ENCODE data around the gene MRPS22.

DNA sequence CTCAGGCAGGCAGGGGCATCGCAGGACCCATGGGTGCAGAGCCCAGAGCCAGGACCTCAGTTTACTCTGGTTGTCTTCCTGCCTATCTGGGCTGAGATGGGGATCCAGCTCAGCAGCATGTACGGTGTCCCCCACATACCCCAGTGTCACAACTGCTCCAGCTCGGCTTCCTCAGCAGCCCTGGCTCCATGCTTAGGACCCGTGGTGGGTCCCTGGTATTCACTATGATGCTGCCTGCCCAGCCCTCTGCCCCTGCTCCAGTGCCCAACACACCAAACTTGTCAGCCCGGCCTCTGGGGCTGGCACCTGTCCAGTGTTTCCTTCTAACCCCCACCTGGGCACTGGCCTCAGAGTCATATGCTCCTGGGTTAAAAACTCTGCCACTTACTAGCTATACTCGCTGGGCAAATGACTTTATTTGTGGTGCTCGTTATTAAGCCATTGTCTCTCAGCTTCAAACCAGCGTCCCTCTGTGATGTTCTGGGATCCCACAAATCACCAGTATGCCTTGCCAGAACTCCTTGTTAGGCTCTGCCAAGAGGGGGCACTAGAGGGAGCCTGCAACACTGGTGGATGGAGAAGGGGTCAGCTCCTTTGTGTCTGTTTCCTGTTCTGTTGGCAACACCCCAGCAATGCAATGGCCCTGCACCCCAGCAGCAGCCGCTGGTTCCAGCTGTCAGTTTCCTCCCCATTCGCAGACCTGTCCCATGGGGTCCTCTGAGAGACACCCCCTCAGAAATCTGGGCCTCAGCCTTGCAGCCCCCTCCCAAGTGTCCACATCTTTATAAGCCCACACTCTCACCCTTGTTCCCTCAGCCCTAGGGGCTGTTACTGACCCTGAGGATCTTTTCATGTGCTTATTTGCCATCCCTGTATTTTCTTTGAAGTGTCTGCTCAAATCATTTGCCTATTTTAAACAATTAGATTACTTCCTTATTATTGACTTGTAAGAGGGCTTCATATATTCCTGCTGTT is 24.1 kb upstream of the MRPS22 start:
- TF ChIP-seq, protein P1, sequence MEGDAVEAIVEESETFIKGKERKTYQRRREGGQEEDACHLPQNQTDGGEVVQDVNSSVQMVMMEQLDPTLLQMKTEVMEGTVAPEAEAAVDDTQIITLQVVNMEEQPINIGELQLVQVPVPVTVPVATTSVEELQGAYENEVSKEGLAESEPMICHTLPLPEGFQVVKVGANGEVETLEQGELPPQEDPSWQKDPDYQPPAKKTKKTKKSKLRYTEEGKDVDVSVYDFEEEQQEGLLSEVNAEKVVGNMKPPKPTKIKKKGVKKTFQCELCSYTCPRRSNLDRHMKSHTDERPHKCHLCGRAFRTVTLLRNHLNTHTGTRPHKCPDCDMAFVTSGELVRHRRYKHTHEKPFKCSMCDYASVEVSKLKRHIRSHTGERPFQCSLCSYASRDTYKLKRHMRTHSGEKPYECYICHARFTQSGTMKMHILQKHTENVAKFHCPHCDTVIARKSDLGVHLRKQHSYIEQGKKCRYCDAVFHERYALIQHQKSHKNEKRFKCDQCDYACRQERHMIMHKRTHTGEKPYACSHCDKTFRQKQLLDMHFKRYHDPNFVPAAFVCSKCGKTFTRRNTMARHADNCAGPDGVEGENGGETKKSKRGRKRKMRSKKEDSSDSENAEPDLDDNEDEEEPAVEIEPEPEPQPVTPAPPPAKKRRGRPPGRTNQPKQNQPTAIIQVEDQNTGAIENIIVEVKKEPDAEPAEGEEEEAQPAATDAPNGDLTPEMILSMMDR (IDR thresholded peaks at IDR 0.05), result no peak
- no peak for TF ChIP-seq POLR2A (IDR thresholded peaks at IDR 0.05)

All from testis (tissue), 2 donors.